OCI-M2 (cell line): ENCODE data around the gene MED27.

Experiments
- DNase-seq: peaks from one replicate; lab custom pipeline; 2025; ENCODE audit not compliant: unreplicated experiment; lab: John Stamatoyannopoulos, UW

Gene MED27

GRCh38 chr9:132000659-132001058 lies 79.0 kb downstream of the MED27 start:
- no peak for DNase-seq

GRCh38 chr9:131999692-132000551 lies 79.7 kb downstream of the MED27 start:
- no peak for DNase-seq

- DNase-seq = no peak
Observed at GRCh38 chr9:131997779-131998178, 81.9 kb downstream of the MED27 start.

GRCh38 chr9:131997076-131997475 lies 82.6 kb downstream of the MED27 start:
- no peak for DNase-seq

- no peak for DNase-seq
Observed at GRCh38 chr9:131995382-131995781, 84.3 kb downstream of the MED27 start.

GRCh38 chr9:131994364-131995125 lies 85.1 kb downstream of the MED27 start:
- DNase-seq = no peak

GRCh38 chr9:131992906-131993657 lies 86.6 kb downstream of the MED27 start:
- no peak for DNase-seq

GRCh38 chr9:131987232-131987631 lies 92.4 kb downstream of the MED27 start:
- DNase-seq = no peak

GRCh38 chr9:131986576-131986975 lies 93.1 kb downstream of the MED27 start:
- no peak for DNase-seq

- DNase-seq = no peak
Observed at GRCh38 chr9:131986089-131986488, 93.6 kb downstream of the MED27 start.

- no peak for DNase-seq
Observed at GRCh38 chr9:131984564-131984963, 95.1 kb downstream of the MED27 start.

GRCh38 chr9:131982671-131983239 lies 96.9 kb downstream of the MED27 start:
- DNase-seq = no peak

GRCh38 chr9:131982102-131982501 lies 97.6 kb downstream of the MED27 start:
- no peak for DNase-seq

- no peak for DNase-seq
Observed at GRCh38 chr9:131981116-131981776, 98.4 kb downstream of the MED27 start.

GRCh38 chr9:131980267-131981016 lies 99.2 kb downstream of the MED27 start:
- no peak for DNase-seq

GRCh38 chr9:131977109-131977838 lies 102.4 kb downstream of the MED27 start:
- DNase-seq = no peak

GRCh38 chr9:131976157-131977108 lies 103.2 kb downstream of the MED27 start:
- no peak for DNase-seq

GRCh38 chr9:131972889-131973288 lies 106.8 kb downstream of the MED27 start:
- no peak for DNase-seq
